HepG2 (cell line): Measurements from ENCODE around the gene IMP3. TPM values are rescaled to one million over a fixed set of nuclear protein-coding genes. Genes with fewer than 3 reads are reported as not detected.

Experiments
- AKAP8 ChIP-seq: sonication (generic); formaldehyde crosslinking; IDR thresholded peaks from 2 replicates; pipeline ENCODE4 v1.5.1; 2020; ENCODE audit warnings: mild to moderate bottlenecking, missing genetic modification reagents
- ARID4A ChIP-seq: sonication (generic); formaldehyde crosslinking; IDR thresholded peaks from 2 replicates; pipeline ENCODE4 v1.5.0; 2020; ENCODE audit warnings: mild to moderate bottlenecking, missing genetic modification reagents, borderline replicate concordance
- ATAD3A ChIP-seq: sonication (generic); formaldehyde crosslinking; IDR thresholded peaks from 2 replicates; pipeline ENCODE4 v1.4.0; 2020; ENCODE audit warnings: missing genetic modification reagents
- GPN1 ChIP-seq: sonication (generic); formaldehyde crosslinking; IDR thresholded peaks from 2 replicates; pipeline ENCODE4 v1.5.1; 2020; ENCODE audit warnings: missing genetic modification reagents, borderline replicate concordance
- HES4 ChIP-seq: sonication (generic); formaldehyde crosslinking; IDR thresholded peaks from 2 replicates; pipeline ENCODE4 v1.9.0; 2021; ENCODE audit warnings: mild to moderate bottlenecking, missing genetic modification reagents, borderline replicate concordance
- JUND ChIP-seq: sonication (generic); formaldehyde crosslinking; IDR thresholded peaks from 2 replicates; pipeline ENCODE4 v1.8.0; 2022; ENCODE audit warnings: mild to moderate bottlenecking, missing genetic modification reagents
- LRRFIP1 ChIP-seq: sonication (generic); formaldehyde crosslinking; conservative IDR thresholded peaks from 2 replicates; pipeline ENCODE4 v1.4.0; 2020; ENCODE audit warnings: missing genetic modification reagents
- NBN ChIP-seq: fragments of 450-650 bp; conservative IDR thresholded peaks from 2 replicates; pipeline ENCODE4 v1.6.1; 2017
- NFKB2 ChIP-seq: sonication (generic); formaldehyde crosslinking; IDR thresholded peaks from 2 replicates; pipeline ENCODE4 v1.4.0; 2020; ENCODE audit warnings: missing genetic modification reagents, borderline replicate concordance
- ONECUT2 ChIP-seq: sonication (generic); formaldehyde crosslinking; IDR thresholded peaks from 2 replicates; pipeline ENCODE4 v1.4.0; 2020; ENCODE audit warnings: missing genetic modification reagents
- POGZ ChIP-seq: sonication (generic); formaldehyde crosslinking; IDR thresholded peaks from 2 replicates; pipeline ENCODE4 v1.4.0; 2020; ENCODE audit warnings: mild to moderate bottlenecking, missing genetic modification reagents
- PREB ChIP-seq: sonication (generic); formaldehyde crosslinking; IDR thresholded peaks from 2 replicates; pipeline ENCODE4 v1.4.0; 2020; ENCODE audit warnings: missing genetic modification reagents
- SALL2 ChIP-seq: sonication (generic); formaldehyde crosslinking; IDR thresholded peaks from 2 replicates; pipeline ENCODE4 v1.8.1; 2023; ENCODE audit warnings: mild to moderate bottlenecking, missing genetic modification reagents, inconsistent platforms
- SIN3A ChIP-seq: IDR thresholded peaks from 2 replicates; pipeline ENCODE4 v1.6.1; 2011; ENCODE audit warnings: low read depth, mild to moderate bottlenecking, control low read depth, low read length, borderline replicate concordance
- SNAPC2 ChIP-seq: sonication (generic); formaldehyde crosslinking; IDR thresholded peaks from 2 replicates; pipeline ENCODE4 v1.8.1; 2022; ENCODE audit warnings: mild to moderate bottlenecking, missing genetic modification reagents
- SPEN ChIP-seq: sonication (generic); formaldehyde crosslinking; IDR thresholded peaks from 2 replicates; pipeline ENCODE4 v1.5.1; 2020; ENCODE audit warnings: low read depth, mild to moderate bottlenecking, missing genetic modification reagents
- TFAP4 ChIP-seq: sonication (generic); IDR thresholded peaks from 2 replicates; pipeline ENCODE4 v1.6.1; 2016; ENCODE audit warnings: low read depth, borderline replicate concordance
- TP53 ChIP-seq: sonication (generic); formaldehyde crosslinking; conservative IDR thresholded peaks from 2 replicates; pipeline ENCODE4 v1.4.0; 2020; ENCODE audit warnings: missing genetic modification reagents
- TRIM24 ChIP-seq: sonication (generic); formaldehyde crosslinking; IDR thresholded peaks from 2 replicates; pipeline ENCODE4 v1.8.0; 2022; ENCODE audit warnings: mild to moderate bottlenecking, missing genetic modification reagents
- ZBTB3 ChIP-seq: sonication (generic); formaldehyde crosslinking; IDR thresholded peaks from 2 replicates; pipeline ENCODE4 v1.4.0; 2020; ENCODE audit warnings: low read depth, mild to moderate bottlenecking, moderate library complexity, missing genetic modification reagents, borderline replicate concordance
- ZNF282 ChIP-seq: fragments of 450-650 bp; IDR thresholded peaks from 2 replicates; pipeline ENCODE4 v1.6.1; 2018; ENCODE audit not compliant: partially characterized antibody
- polyA plus RNA-seq, 8 experiments: library from polyadenylated mRNA; depleted of rRNA in 3 of 8; stranded (reverse) in 7 of 8; unstranded in 1 of 8; fragments of >200 nt; fragmentation: Illumina TruSeq in 4 of 8; extraction: Trizol in 4 of 8; gene quantifications; 2 replicates each; pipeline versions ENCODE4 v1.2.1 to v1.2.3, GENCODE V29; 2011 to 2016; ENCODE audit warnings: low read depth in 4 of 8, missing spikeins in 1 of 8, mixed read lengths in 1 of 8; ENCODE audit not compliant: insufficient read depth in 1 of 8
- total RNA-seq, 5 experiments: library from RNA; depleted of rRNA; stranded (reverse); fragments of >200 nt; fragmentation: Illumina TruSeq; extraction: Trizol; gene quantifications; 2 replicates each; pipeline ENCODE4 v1.2.3, GENCODE V29; 2016; ENCODE audit warnings: low read depth in 1 of 5

Gene IMP3
- total and polyA plus RNA-seq, 2 of the 13 experiments (the other 11 are each of a cell fraction or from before 2014, with no cell fraction given): 38.3 to 143 TPM

GRCh38 chr15:75639709-75640482 is at the start of gene IMP3 (continued):
- TF ChIP-seq LRRFIP1 (CRISPR knock-in tag) (no peak), NBN (no peak), TFAP4 (peak; percentile 75; the same call in 1 of the 2 replicates), ATAD3A (CRISPR knock-in tag) (no peak), JUND (CRISPR knock-in tag) (no peak; the same call in 1 of the 2 replicates), AKAP8 (CRISPR knock-in tag) (peak; percentile 71; the same call in 1 of the 2 replicates), ZNF282 (no peak), NFKB2 (CRISPR knock-in tag) (peak; percentile 65; the same call in 1 of the 2 replicates), SNAPC2 (peak; percentile 94), SIN3A (peak; percentile 93), TP53 (peak; percentile 69; the same call in 1 of the 2 replicates), POGZ (CRISPR knock-in tag) (peak; percentile 85), ARID4A (peak; percentile 97), HES4 (CRISPR knock-in tag) (peak; percentile 80; the same call in 1 of the 2 replicates), GPN1 (CRISPR knock-in tag) (peak; percentile 83; the same call in 1 of the 2 replicates), SPEN (CRISPR knock-in tag) (peak; percentile 74), ZBTB3 (CRISPR knock-in tag) (0 out of 2 replicates have a peak, but pooled peaks have one; percentile 90), PREB (CRISPR knock-in tag) (0 out of 2 replicates have a peak, but pooled peaks have one; percentile 70), ONECUT2 (CRISPR knock-in tag) (no peak; the same call in 1 of the 2 replicates), TRIM24 (CRISPR knock-in tag) (peak; percentile 52), SALL2 (CRISPR knock-in tag) (peak; percentile 89)
